Psoas muscle (tissue), 8 donors: ENCODE results near the gene AGPAT3. TPM values are rescaled to one million over a fixed set of nuclear protein-coding genes. Genes with fewer than 3 reads are reported as not detected.

Experiments
- ATAC-seq, 4 donors: fragments of 200-7000 bp; cut with Tn5 transposase; one replicate each; pipeline ENCODE4 v1.9.1; 2020; ENCODE audit warnings: moderate library complexity in 3 of 4, mild to moderate bottlenecking in 2 of 4
- DNase-seq, 2 donors: peaks; one replicate each; pipeline ENCODE4 v3.0.0-alpha.2; 2020
- H3K27ac ChIP-seq: fragments of 200-600 bp; one replicate; pipeline ENCODE4 v1.8.0; 2022
- H3K27me3 ChIP-seq, 3 donors: fragments of 200-600 bp in 1 of 3; one replicate each; pipeline versions ENCODE4 v1.6.1 to v1.8.0; 2013 to 2022; ENCODE audit warnings: low read length in 2 of 3, mild to moderate bottlenecking in 2 of 3, moderate library complexity in 1 of 3; ENCODE audit not compliant: insufficient read depth in 3 of 3
- H3K36me3 ChIP-seq, 2 donors: fragments of 200-600 bp in 1 of 2; one replicate each; pipeline versions ENCODE4 v1.6.1 to v1.8.0; 2013 to 2022; ENCODE audit warnings: low read depth in 1 of 2, mild to moderate bottlenecking in 1 of 2, moderate library complexity in 1 of 2; ENCODE audit not compliant: insufficient read depth in 1 of 2
- H3K4me1 ChIP-seq: fragments of 200-600 bp; one replicate; pipeline ENCODE4 v1.8.0; 2022
- H3K4me3 ChIP-seq: fragments of 200-600 bp; one replicate; pipeline ENCODE4 v1.8.0; 2022; ENCODE audit warnings: mild to moderate bottlenecking
- H3K9me3 ChIP-seq: fragments of 200-600 bp; one replicate; pipeline ENCODE4 v1.8.0; 2022
- CTCF ChIP-seq: fragments of 200-600 bp; IDR thresholded peaks from one replicate; pipeline ENCODE4 v1.8.0; 2022; ENCODE audit warnings: antibody characterized with exemption
- WGBS, 3 donors: extraction: QIAGEN DNeasy Blood & Tissue Kit; methylation state at CpG; one replicate each; pipeline versions ENCODE4 v1.1.6 to v1.1.7; 2013; 5-methylcytosine and 5-hydroxymethylcytosine counted together
- intact Hi-C, 2 donors: fragments of 100-400 bp; cut with DNase I; formaldehyde crosslinking; loops; one replicate each; pipeline versions ENCODE4 v1.11.0 to v1.14.2; 2022
- polyA plus RNA-seq, 3 donors: library from polyadenylated mRNA; stranded (reverse); fragments of 200-250 nt; gene quantifications; one replicate each; pipeline ENCODE4 v1.2.3, GENCODE V29; 2013
- total RNA-seq, 4 donors: library from RNA; stranded (reverse); fragmentation: NEBNext Ultra II Directional in 2 of 4; extraction: Animal tissue kit (Norgen Biotek cat#: 25700) in 2 of 4; gene quantifications; one replicate each; pipeline versions ENCODE4 v1.2.1 to v1.2.4, GENCODE V29; 2021 to 2023
- donor health status: healthy with polysubstance abuse.
- donor health status: DM: no; HTN: no; CAD: no; lungs with moderate emphysema.
- donor health status: Bipolar disorder and iron deficiency.
- donor health status: healthy.
- donor health status: DM: yes; HTN: yes; CAD: no.
- donor health status: DM: no; HTN: no; CAD: no.
- donor health status: DM: no; HTN: no; CAD: no.
- donor health status: DM: yes; HTN: yes; CAD: no.

The AGPAT3 gene
- total and polyA plus RNA-seq, 7 donors, result 28.4 to 117 (median 50.7) TPM

DNA sequence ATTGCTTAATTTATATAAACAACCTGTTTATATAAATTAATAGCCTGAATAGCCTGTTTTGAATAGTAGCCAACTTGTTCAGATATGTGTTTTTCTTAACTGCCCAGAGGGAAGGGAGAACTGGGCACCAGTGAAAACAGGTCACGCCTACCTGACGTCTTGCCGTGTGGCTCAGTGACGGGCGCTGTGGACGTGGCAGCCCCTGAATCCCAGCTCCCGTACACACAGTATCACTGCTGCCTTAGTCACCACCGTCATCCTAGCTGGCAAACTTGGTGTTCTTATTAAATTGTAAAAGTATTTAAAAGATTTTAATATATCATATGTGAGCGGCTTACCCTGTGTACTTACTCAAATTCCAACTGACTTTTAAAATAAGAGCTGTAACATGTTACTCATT is 111.6 kb downstream of the AGPAT3 start:
- Histone ChIP-seq H3K36me3 (peaks cover 1 to 63% of the 10 kb centered on the region in 2 donors), H3K4me3 (no peak overlapping the region)
- 92 to 95% (median 93%) methylated on average over 9 of the region's 9 CpGs for WGBS, 3 donors

DNA sequence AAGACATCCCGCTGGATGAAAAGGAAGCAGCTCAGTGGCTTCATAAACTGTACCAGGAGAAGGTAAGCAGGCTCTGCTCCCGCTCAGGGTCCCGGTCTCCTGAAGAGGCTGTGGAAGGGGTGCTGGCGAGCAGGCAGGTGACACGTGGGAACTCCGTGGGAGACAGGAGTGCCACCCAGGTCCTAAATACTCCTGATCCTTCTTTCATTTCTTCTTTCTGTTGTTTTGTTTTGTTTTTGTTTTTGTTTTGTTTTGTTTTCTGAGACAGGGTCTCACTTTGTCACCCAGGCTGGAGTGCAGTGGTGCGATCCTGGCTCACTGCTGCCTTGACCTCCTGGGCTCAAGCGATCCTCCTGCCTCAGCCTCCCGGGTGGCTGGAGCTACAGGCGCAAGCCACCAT is 113.0 kb downstream of the AGPAT3 start:
- H3K9me3 ChIP-seq, result no peaks in the 10 kb centered on the region
- 93 to 96% (median 96%) methylated on average over 10 of the region's 10 CpGs for WGBS, 3 donors
- ATAC-seq (no peak), DNase-seq (no peak)
- intact Hi-C loops, result no loop called here
- TF ChIP-seq CTCF, result no peak
- no peak overlapping the region for H3K27ac ChIP-seq
- no peaks in the 10 kb centered on the region for H3K4me1 ChIP-seq
- H3K36me3 ChIP-seq, result peaks cover 5 to 63% of the 10 kb centered on the region in 2 donors
- H3K4me3 ChIP-seq, result no peak overlapping the region
- no peaks in the 10 kb centered on the region for H3K27me3 ChIP-seq

More for the DNA sequence above, 111.6 kb downstream of the AGPAT3 start:
- Histone ChIP-seq H3K27ac (no peak overlapping the region), H3K4me1 (peaks cover 3% of the 10 kb centered on the region), H3K27me3 (no peaks in the 10 kb centered on the region), H3K9me3 (no peaks in the 10 kb centered on the region)
- intact Hi-C loops, result no loop called here
- DNase-seq (no peak), ATAC-seq (no peak)
- TF ChIP-seq CTCF, result no peak

- DNase-seq (no peak), ATAC-seq (no peak)
- WGBS, 3 donors, result 63 to 77% (median 72%) methylated on average over 7 of the region's 7 CpGs
- no peak for TF ChIP-seq CTCF
- Histone ChIP-seq H3K4me3 (no peak overlapping the region), H3K36me3 (peaks cover 5 to 66% of the 10 kb centered on the region in 2 donors), H3K27me3 (no peaks in the 10 kb centered on the region), H3K9me3 (no peaks in the 10 kb centered on the region), H3K27ac (no peak overlapping the region), H3K4me1 (no peaks in the 10 kb centered on the region)
- intact Hi-C loops, result no loop called here
These were observed 114.6 kb downstream of the AGPAT3 start for GRCh38 chr21:43979654-43980053.

DNA sequence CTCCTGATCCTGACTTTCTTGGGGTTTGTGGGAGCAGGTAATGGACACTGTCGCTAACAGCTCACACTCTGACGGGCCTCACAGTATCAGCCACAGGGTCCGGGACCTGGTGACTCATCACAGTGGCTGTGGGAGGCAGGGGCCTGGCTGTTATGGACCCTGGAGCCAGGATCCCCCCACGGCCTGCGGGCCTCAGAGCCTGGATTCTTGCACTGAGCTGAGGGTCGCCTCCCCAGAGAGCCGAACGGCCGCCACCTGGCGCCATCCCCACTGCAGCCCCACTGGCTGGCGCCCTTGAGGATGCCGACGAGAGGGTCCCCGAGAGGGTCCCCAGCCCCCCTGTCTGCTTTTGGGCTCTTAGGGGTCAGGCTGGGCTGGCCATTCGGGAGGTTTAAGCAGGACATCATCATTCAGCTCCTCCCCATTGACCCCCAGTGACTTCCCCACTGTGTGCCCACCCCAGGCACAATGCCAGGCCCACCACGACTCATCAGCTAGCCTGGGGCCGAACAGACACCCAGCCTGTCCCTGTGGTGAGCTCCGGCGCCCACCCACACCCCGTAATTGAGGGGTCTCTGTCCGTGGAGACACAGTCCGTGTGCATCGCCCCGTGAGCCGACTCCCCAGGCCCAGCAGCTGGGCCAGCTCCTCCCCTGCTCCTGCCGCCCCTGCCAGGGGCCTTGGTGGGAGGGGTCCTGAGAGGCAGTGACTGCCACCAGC is 116.3 kb downstream of the AGPAT3 start:
- no peak for ATAC-seq
- DNase-seq, result no peak
- intact Hi-C loops, result no loop called here

More for the DNA sequence above, 116.3 kb downstream of the AGPAT3 start:
- no peaks in the 10 kb centered on the region for H3K4me1 ChIP-seq
- peaks cover 5 to 66% of the 10 kb centered on the region in 2 donors for H3K36me3 ChIP-seq
- no peaks in the 10 kb centered on the region for H3K27me3 ChIP-seq
- WGBS, 3 donors, result 77 to 88% (median 81%) methylated on average over 24 to 26 of the region's 26 CpGs
- H3K27ac ChIP-seq, result no peak overlapping the region
- no peak overlapping the region for H3K4me3 ChIP-seq
- TF ChIP-seq CTCF, result no peak
- no peaks in the 10 kb centered on the region for H3K9me3 ChIP-seq
